ENCODE results near the gene AVPR1B.

Gene AVPR1B, protein sequence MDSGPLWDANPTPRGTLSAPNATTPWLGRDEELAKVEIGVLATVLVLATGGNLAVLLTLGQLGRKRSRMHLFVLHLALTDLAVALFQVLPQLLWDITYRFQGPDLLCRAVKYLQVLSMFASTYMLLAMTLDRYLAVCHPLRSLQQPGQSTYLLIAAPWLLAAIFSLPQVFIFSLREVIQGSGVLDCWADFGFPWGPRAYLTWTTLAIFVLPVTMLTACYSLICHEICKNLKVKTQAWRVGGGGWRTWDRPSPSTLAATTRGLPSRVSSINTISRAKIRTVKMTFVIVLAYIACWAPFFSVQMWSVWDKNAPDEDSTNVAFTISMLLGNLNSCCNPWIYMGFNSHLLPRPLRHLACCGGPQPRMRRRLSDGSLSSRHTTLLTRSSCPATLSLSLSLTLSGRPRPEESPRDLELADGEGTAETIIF

DNA sequence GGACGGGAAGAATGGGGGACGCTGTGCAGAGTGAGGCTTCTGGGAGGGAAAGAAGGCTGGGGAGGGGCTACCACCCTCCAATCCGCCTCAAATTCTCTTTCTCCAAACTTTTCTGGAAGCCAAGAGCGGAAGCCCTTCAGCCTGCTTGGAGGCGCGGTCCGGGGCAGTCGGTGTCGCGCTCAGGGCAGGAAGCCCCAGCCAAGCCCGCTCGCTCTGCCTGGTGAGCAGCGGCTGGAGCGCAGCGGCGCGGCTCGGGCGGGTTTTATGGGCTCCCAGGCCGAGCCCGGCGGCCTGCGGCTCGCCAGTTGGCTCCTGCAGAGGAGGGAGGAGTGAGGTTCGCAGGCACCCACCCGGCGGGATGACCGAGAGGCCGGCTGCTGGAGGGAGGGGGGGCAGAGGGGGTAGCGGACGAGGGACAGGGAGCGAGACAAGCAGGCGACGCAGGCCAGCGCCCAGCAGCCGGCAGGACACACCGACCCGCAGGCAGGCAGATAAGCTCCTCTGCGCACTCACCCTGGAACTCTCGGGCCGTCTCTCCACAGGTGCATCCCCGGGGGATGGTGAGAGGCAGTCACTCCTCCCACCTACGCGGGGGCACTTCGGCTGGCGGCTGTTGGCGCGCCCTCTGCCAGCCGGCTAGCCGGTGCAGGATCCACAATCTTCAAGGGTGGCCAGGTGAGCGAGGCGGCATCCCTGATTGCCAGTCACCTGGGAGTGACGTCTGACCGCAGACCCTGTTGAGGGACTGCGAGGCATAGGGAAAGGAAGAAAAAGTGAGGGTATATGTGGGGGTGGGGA, at the start of gene AVPR1B:
TSS of gene AVPR1B (minus strand) at position 238 of the 798 bp plus-strand sequence. CDS start 498 bp downstream, outside the sequence.
- DNase-seq (ENCODE audit: low read depth in 2 of 2), result no peak

DNA sequence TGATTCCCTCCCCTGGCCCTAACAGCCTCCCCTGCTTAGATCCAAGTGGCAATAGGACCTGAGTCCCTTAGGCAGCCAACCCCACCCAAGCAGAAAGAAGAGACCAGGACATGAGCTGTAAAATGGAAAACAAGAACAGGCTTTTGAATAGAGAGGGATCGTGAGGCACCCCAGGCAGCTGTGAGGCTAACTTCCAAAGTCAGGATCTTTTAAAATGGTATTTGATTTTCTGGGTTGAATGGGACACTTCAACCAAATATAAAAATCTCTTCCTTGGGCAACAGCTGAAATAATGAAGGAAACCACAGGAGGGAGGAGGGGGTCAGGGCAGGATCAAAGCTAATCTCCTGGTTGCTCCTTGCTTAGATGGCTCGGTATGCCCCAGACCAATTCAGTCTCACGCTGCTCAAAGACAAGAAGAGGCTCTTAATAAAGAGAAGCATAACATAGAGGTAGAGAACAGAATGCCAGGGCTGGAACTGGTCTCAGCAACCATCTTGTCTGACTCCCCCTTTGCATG, 28.6 kb upstream of the AVPR1B start:
- no peak for DNase-seq (ENCODE audit: low read depth in 2 of 2)

DNA sequence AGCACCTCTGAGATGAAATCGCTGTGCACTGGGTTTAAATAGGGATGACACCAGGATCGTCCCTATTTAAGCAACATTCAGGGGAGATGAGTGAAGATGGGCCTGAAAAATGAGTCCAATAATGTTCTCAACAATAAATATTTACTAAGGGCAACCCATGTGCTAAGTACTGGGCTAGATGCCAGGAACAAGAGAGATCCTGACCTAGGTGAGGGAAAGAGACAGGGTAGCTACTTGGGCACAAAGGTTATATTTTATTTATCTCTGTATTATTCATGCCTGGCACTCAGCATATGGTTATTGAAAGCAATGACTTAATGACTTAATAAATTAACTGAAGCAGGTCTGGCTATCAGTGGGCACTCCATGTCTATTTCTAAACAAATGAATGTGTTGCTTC, 27.4 kb upstream of the AVPR1B start:
- DNase-seq (ENCODE audit: low read depth in 2 of 2), result no peak

DNA sequence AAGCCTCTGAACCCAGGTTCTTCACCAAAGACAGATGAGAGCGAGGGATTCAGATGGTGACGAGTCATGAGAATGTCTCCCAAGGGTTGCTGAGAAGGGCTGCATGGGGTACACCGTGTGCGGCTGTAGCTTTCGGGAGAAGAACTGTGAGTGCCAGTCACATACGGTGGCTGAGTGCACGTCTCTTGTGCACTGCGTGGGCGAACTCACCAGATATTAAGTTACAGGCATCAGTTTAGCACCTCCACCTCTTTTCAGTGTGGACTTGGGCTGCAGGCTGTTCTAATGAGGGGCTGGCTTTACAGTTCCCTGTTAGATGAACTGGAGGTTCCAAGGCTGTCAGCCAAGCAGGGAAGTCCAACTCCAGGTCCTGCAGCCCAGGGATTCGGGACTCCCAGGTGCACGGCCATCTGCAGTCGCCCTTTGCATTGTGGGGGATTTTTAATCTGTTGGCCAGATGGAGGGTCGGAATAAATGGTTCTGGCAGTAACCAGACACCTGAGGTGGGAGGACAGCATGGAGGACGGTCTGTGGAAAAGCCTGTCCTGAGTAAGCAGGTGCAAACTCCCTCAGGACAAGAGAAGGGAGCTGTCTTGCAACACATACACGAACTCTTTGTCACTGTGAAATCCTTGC, 26.5 kb upstream of the AVPR1B start:
- DNase-seq (ENCODE audit: low read depth in 2 of 2), result no peak

DNA sequence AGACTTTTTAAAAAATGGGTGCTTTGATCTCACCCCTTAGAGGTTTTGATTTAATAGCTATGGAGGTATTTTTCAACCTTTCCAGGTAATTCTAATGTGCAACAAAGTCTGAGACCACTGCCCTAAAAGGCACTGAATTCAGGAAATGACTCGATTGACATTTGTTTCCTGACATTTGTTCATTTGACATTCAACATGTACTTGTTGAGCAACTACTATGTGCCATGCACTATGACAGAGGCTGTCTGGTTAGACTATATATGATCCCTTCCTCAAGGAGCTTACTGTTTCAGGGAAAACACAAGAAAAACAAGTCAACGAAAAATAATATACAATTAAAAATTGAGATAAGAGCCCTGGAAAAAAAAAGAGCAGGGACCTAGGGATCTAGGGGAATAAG, 25.6 kb upstream of the AVPR1B start:
- DNase-seq (ENCODE audit: low read depth in 2 of 2), result no peak

DNA sequence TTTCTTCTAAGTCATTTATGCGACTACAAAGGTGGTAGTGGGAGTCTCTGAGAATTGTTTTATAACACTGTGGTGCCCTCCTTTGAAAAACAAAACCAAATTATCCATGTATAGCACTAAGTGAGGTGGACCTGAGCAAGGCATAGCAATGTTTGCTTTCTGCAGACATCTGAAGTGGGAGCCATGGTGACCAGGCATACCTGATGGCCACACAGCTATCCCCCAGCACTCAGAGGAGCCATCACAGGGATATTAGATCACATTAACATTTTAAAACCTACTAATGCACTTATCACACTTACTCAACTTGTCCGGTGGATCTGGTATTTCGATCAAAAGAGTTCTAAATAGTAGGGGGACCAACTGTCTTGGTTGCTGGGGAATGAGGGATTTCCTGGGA, 24.8 kb upstream of the AVPR1B start:
- no peak for DNase-seq (ENCODE audit: low read depth in 2 of 2)

DNA sequence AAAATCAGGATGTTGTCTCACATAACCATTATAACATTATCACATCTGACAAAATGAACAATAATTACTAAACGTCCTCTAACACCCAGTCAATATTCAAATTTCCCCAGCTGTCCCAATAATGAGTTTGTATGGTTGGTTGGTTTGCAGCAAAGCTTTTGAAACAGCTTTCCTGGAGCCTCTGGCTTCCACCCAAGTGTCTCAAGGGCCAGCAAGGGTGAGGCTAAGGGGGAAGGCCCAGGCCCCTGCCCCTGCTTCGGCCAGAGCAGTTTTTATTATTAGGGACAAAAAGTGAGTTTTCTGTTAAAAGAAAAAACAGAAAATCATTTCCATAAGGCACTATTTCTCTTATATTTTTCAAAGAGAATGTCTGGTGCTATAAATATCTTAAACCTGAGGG, 19.1 kb upstream of the AVPR1B start:
- DNase-seq (ENCODE audit: low read depth in 2 of 2), result no peak

DNA sequence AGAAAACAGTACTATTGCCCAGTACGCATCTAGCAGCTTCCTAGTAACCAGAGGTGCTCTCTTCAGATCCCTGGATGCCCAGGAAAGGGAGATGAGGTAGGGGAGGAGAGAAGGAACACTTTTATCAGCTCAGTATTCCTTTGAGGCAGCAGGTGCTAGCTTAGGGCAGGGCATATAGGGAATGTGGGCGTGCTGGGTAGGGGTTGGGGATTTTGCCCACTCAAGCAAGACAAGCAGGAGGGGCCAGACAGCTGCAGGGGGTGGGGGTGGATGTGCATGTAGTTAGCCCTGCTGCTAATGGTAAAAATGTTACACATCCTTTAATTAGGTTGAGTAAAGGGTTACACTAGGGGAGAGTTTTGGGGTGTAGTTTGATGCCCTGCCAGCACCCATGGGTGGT, 18.1 kb upstream of the AVPR1B start:
- DNase-seq (ENCODE audit: low read depth in 2 of 2), result no peak

DNA sequence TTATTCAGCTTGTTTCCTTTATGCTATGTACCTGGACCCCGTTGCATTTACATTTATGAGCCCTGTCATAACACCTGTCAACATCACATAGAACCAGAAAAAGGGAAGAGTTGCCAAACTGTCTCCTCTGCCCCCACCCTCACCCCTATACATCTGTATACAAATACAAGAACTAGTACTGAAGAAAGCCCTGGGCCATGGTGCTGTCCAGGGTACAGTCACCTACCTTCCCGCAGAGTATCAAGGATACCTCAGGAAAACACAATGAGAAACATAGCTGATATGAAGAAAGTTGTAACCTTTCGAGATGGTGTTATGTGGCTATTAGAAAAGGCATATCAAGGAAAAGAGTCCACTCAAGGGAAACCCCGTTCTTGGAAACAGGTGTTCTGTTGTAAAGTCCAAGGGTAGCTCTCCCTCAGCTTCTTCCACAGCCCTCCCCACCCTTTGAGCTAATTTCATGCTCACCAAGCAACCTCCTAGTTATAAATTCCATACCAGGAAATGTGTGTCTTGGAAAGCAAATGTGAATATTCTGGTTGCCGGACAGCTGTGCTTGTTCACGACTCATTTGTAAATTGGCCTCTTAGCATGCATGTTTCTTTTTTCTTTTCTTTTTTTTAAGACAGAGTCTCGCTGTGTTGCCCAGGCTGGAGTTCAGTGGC, 16.7 kb upstream of the AVPR1B start:
- no peak for DNase-seq (ENCODE audit: low read depth in 2 of 2)

DNA sequence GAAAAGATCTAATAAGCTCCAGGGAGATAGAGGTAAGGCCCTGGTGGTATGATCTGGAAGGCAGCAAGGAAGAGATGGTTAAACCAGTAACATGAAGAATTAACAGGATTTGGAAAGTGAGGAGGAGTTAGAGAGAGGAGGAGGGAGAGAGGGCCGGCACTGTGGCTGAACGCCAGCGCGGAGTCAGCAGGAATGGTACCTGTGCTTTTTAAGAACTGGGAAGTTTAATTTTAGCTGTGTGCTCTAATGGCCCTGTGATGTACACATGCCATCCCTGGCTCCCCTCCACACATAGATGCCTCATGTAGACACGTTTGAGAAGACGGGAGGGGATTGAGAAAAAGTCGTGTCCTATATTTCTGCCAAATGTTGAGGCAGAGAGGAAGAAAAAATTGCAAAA, 13.8 kb upstream of the AVPR1B start:
- DNase-seq (ENCODE audit: low read depth in 2 of 2), result no peak

DNA sequence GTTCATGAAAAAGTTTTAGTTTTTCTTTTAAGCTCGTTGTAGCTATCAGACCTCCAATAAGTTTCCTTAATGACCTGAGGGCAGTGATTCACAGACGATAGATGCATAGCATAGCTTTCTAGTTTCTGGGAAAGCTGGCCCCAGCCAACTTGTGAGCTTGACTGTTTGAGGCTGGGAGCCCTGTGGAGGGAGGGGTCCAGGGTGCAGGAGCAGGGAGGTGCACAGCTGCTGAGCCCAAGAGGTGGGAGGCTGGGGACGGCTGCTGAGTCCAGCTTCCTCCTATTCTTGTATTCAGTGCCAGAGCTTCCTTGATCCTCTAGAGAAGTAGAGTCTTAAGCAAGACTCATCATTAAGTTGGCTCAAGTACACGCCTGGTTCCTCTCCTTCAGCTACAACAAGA, 11.0 kb upstream of the AVPR1B start:
- no peak for DNase-seq (ENCODE audit: low read depth in 2 of 2)

DNA sequence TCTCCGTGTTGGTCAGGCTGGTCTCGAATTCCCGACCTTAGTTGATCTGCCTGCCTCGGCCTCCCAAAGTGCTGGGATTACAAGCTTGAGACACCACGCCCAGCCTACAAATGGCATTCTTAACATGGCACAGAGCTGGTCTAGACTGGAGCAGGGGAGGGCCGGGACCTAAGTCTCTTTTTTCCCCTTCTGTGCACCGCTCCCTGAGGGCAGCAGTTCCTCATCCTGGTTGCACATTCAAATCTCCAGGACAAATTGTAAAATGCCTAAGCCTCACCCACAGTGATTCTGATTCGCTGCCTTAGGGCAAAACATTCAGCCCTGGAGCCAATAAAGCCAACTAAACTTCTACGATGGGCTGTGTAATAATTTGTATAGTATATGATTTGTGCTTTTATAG, 10.1 kb upstream of the AVPR1B start:
- no peak for DNase-seq (ENCODE audit: low read depth in 2 of 2)

DNA sequence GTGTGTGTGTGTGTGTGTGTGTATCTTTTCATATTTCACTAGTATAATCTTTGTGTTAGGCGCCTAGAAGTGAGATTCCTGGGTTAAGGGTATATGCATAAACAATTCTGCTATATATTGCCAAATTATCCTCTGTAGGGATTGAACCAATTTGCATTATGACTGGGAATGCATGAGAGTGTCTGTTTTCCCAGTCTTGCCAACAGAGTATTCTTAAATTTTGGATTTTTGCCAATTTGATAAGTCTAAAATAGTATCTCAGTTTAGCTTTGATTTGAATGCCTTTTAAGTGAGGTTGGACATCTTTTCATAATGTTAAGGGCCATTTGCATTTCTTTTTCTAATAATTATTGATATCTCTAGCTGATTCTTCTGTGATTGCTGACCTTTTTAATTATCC, 8.2 kb upstream of the AVPR1B start:
- DNase-seq (ENCODE audit: low read depth in 2 of 2), result no peak

DNA sequence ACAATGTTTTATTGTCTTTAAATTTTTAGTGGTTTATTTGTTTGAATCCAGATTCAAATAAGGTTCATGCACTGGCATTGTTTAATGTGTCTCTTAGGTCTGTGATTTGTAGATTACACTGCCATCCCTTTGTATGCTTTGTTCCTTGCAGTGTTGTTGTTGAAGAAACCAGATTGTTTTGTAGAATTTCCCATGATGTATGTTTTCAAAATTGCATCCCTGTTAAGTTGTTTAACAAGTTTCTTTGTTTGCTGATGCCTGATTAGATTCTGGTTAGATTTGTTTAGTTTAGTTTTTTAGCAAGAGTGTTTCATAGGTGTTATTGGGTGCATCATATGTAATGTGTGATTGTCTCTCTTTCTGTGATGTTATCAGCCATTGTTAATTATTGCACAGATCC, 5.5 kb upstream of the AVPR1B start:
- DNase-seq (ENCODE audit: low read depth in 2 of 2), result no peak

DNA sequence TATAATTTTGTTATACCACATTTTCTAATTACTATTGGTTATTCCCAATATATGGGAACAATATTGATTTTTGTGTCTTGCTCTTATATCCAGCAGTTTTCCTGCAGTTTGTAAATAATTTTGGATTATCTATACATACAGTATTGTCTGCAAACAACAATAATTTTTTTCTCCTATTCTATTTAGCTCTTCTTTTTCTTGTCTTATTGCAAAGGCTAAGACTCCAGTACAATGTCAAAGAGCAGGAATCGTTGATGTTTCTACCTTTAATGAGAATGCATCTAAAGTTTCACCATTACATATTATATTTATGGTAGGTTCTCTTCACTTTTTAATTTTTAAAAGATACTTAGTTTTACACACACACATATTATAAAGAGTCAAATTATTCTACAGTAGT, 4.1 kb upstream of the AVPR1B start:
- no peak for DNase-seq (ENCODE audit: low read depth in 2 of 2)

DNA sequence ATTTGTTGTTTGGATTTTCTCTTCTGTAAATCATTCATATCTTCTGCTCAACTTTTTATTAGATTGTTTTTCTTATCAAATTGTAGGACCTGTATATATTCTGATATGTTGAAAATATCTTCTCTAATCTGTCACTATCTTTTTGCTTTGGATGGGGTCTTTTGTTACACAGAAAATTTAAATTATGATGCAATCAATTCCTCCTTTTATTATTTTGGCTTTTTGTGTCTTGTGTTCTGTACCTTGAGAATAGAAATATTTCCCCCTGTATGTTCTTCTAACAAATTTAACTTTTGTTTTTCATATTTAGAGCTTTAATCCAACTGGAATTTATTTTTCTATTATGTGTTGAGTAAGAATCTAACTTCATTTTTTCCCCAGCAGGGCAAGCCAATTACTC, 3.2 kb upstream of the AVPR1B start:
- DNase-seq (ENCODE audit: low read depth in 2 of 2), result no peak

DNA sequence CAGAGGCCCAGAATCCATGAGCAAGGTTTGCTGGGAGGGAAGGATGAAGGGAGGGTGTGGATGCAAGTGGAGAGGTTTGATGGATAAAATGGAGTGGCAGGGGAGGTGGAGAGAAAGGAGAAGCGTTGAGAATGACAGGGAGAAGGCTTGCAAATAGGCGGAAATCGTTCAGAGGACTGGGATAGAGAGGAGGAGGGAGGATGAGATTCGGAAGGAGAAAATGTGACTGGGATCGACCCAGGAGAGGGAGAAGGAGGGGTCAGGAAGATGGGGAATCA, 376 bp downstream of the AVPR1B start:
- no peak for DNase-seq (ENCODE audit: low read depth in 2 of 2)

DNA sequence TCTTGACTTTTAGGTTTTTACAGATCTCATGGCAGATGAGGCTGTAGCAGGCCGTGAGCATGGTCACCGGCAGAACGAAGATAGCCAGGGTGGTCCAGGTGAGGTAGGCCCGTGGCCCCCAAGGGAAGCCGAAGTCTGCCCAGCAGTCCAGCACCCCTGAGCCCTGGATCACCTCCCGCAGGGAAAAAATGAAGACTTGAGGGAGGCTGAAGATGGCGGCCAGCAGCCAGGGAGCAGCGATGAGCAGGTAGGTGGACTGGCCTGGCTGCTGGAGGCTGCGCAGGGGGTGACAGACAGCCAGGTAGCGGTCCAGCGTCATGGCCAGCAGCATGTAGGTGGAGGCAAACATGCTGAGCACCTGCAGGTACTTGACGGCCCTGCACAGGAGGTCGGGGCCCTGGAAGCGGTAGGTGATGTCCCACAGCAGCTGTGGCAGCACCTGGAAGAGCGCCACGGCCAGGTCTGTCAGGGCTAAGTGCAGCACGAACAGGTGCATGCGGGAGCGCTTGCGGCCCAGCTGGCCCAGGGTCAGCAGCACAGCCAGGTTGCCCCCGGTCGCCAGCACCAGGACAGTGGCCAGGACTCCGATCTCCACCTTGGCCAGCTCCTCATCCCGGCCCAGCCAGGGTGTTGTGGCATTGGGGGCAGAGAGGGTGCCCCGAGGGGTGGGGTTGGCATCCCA, 856 bp downstream of the AVPR1B start:
- DNase-seq (ENCODE audit: low read depth in 2 of 2), result no peak

DNA sequence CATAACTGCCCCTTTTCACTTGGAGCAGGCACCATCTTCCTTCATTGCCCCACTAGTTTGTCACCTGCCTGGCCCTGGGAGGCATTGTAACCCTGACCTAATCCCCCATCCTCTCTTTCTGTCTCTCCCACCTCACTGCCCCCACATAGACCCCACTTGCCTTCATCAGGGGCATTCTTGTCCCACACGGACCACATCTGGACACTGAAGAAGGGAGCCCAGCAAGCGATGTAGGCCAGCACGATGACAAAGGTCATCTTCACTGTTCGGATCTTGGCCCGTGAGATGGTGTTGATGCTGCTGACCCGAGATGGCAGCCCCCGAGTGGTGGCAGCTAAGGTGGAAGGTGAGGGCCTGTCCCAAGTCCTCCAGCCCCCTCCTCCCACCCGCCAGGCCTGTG, 1.4 kb downstream of the AVPR1B start:
- DNase-seq (ENCODE audit: low read depth in 2 of 2), result no peak

DNA sequence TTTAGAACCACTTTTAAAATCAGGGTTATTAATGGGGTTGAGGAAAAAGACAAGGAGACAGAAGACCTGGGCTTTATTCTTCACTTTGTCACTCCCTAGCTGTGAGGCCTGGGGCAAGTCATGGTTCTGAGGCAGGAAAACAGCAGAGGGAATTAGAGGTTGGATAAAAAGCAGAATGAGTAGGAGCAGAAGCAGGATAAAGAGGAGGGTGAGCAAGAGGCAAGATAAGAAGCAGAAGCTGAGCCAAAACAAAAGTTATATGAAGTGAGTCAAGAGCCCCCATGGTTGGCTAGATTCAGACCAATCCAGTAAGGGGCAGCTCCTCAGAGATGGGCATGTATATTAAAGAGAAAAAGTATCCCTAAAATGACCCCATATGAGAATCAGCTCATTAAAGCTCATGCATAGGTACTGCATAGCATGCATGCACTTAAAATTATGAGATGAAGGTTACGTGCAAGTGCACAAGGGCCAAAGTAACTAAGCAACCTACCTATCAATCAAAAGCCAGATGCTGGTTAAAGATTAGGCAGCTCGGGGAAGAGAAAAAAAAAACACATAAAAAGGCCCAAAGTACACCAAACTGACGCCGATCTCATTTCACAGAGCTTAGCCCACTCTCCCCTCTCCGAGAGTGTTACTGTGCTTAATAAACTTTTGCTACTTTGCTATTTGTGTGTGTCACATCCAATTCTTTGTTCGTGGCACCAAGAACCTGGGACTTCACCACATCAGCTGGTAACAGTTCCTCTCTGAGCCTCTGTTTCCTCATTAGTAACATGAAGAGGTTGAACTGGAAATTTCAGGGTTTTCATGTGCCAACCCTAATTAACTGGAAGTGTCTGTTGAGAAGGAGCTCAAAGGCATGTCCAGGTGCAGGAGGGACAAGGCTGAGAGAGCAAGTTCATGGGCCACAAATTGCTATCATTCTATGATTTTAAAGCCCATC, 2.2 kb downstream of the AVPR1B start:
- no peak for DNase-seq (ENCODE audit: low read depth in 2 of 2)

All from fibroblast of skin of left quadriceps (primary cell).